HG02571 (cell line): ENCODE results near the gene PCF11.
"Not testable (repeated sequence)": the region's sequence is repeated elsewhere in the genome, so short reads cannot be mapped to it uniquely, and the experiment has no call there.

Experiments
- ATAC-seq: cut with Tn5 transposase; IDR thresholded peaks from one replicate; pipeline ENCODE4 v1.9.1; 2021; ENCODE audit warnings: mild to moderate bottlenecking, moderate library complexity; ENCODE audit not compliant: unreplicated experiment

The PCF11 gene

DNA sequence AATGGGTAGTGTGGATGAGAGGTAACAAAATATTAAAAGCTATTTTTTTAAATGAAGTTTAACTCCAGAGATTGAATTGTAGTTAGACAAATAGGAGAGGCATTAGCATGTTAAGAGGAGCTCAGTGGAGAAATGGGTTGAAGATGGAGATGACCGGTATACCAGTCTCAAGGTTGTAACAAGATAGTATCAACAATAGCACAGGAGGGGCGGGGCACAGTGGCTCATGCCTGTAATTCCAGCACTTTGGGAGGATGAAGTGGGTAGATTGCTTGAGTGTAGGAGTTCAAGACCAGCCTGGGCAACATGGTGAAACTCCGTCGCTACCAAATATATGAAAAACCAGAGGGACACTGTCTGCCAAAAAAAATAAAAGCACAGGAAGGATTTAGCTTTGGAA lies 30.5 kb downstream of the PCF11 start:
- no peak for ATAC-seq

- ATAC-seq: no peak
Observed at GRCh38 chr11:83191491-83191890, 34.6 kb downstream of the PCF11 start.

DNA sequence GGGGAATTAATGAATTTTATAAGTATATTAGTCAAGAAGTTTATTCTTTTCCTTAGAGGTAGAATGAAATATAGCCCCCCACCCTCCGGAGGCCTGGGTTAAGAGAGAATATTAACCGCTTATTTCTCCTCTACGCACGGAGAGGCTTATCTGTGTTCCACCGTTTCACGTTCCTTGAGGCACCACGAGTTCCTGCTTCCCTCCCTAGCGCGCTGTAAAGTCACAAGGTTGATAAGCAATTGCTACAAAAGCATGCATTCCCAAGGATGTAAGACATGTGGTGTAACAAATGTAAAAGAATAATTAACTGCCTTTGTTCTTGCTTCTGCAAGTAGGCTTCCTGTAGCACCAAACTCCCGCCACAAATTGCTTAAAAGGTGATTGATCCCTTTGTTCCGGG lies 35.1 kb downstream of the PCF11 start:
- ATAC-seq: no peak

DNA sequence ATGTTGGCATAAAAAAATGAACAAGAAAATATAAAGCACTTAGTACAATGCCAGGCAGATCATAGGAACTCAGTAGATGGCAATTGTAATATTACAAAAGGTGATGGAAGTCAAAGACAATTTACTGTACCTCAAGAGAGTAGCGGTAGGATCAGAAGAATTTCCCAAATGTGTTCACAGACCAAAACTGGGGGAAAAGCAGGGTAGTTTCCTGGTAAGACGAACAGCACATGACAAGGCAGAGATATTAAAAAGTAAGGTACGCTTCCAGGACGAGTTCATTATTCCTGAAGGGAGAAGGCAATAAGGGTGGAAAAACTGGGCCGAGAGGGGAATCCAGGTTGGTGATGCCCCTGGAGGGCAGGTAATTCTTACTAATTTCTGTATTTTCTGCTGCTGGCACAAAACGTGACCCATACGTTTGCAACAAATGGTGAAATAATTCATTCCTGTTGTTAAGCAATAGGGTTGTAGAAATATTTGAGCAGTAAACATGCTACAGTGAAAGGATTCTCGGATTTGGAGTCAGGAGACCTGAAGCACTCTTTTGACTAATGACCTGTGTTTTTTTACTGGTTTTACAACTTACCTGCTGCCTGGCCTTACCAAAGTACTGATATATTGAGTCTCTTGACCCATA lies 35.8 kb downstream of the PCF11 start:
- ATAC-seq: no peak

- peak; percentile 93 for ATAC-seq
Observed at GRCh38 chr11:83193315-83194280, 36.7 kb downstream of the PCF11 start, which contains the start of gene ANKRD42. Gene ANKRD42, plus strand, starts transcription at chr11:83193712. Its CDS starts 959 bp downstream, at chr11:83194671.

DNA sequence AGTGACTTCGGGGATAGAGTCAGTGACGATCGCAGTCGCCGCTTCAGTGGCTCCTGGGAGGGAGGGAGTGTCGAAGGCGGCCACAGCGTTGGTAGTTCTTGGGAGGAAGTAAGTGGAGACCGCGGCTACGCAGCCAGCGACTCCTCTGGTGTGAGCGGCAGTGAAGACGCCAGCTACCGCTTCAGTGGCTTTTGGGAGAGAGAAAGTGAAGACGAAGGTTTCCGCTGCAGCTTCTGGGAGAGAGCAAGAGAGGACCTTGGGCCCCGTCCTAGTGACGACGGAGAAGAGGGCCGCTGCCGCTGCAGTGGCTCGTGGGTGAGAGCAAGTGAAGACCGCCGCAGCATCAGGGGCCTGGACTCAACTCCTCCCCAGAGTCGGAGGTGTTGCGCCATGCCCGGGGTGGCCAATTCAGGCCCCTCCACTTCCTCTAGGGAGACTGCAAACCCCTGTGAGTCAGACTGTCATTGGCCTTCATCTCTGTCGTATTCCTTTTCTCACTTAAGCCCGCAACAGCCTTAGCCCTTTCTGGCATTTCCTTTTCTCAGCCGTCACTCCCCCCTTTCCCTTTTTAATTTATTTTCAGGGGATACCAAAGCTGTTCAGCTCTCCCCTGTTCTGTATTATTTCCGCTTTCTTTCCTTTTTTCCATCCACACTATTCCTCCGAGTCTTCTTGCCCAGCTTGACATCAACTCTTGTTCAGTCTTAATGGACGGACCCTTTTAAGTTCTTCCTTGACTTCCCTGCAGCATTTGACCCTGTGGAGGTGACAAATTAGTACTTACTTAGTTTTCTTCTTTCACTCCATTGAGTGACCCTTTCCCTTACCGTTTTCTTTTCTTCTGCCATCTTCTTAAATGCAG lies 37.6 kb downstream of the PCF11 start:
- peak; percentile 49 for ATAC-seq

GRCh38 chr11:83195143-83195466 lies 38.2 kb downstream of the PCF11 start:
- no peak for ATAC-seq

DNA sequence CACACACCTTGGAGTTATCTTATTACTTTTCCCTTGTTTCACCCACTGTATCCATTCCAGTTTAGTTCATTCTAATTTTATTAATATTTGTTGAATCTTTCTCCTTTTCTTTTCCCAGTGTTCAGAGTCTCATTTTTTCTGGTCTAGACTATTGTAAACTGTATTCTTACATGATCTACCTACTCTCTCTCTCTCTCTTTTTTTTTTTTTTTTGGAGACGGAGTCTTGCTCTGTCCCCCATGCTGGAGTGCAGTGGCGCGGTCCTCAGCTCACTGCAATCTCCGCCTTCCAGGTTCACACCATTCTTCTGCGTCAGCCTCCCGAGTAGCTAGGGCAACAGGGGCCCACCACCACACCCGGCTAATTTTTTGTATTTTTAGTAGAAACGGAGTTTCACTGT lies 38.7 kb downstream of the PCF11 start:
- ATAC-seq: no peak

DNA sequence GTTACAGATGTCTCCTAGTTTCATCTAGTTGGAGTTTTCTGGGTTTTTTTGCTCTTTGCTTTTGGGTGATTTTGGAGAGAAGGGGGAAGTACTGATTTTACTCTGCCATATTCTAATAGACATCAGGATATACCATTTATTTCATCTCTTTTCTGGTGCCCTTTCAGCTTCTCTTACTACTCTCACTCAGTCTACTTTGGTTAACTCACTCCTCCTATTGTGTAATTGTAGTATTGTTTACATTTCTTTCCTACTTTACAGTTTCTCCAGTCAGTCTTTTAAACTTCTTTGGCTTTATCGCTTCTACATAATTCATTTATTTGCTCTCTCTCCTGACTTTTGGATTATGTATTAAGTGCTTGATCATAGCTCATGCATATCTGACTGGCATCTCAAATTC lies 43.1 kb downstream of the PCF11 start:
- ATAC-seq: no peak

GRCh38 chr11:83205608-83206185 lies 48.8 kb downstream of the PCF11 start:
- ATAC-seq: no peak

GRCh38 chr11:83206221-83206620 lies 49.3 kb downstream of the PCF11 start:
- ATAC-seq: no peak

GRCh38 chr11:83206771-83207382 lies 49.9 kb downstream of the PCF11 start:
- ATAC-seq: not testable (repeated sequence)

DNA sequence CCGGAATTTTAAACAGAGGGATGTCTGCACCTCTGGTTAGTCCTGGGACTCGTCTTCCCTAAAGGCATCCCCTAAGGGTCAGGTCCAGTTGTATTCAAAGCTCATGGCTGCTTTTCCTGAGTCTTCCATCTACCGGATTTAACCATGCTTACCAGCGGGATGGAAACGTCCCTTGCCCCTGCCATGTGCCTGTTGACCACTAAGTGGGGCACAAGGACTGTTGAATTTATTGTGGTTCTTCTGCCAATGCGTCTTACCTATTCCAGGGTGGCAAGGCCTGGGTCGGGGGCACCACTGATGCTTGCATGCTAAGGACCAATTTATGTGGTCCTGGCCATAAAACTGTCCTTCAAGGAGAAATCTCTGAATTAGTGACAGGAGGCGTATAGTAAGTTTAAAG lies 62.2 kb downstream of the PCF11 start:
- no peak for ATAC-seq

DNA sequence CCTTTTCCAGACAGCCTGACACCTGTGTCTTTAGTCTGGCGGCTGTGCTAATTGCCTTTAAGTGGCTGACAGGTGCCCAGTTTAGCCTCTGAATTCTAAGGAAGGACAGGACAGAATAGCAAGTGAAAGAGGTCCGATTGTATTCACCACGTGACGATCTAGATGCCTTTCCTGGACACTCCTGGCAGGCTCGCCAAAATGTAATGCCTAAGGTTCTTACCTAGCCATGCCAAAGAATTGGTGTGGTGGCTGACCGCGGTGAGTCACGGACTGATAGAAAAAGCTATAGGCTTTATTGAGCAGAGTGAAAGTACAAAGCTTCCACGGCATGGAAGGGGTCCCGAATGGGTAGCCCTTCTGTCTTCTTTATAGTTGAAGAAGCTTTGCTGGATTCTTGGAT lies 63.3 kb downstream of the PCF11 start:
- no peak for ATAC-seq

DNA sequence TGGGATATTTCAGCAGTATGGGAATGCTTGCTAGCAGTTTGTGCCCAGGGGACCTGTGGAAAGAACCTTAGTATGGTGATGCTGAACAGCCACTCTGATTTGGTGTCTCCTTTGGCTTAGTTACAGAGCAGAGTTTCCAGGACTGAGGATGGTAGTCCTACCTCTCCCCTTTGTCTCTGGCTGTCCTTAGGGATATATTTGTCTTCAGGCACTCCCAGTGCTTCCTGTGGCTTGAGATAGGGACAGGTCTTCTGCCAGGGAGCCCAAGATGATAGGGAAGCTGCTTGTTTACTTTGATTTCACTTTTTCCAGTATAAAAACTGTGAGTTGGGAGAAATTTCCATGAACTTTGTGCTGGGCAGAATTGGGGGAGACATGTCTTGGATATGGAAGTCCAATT lies 64.8 kb downstream of the PCF11 start:
- no peak for ATAC-seq

DNA sequence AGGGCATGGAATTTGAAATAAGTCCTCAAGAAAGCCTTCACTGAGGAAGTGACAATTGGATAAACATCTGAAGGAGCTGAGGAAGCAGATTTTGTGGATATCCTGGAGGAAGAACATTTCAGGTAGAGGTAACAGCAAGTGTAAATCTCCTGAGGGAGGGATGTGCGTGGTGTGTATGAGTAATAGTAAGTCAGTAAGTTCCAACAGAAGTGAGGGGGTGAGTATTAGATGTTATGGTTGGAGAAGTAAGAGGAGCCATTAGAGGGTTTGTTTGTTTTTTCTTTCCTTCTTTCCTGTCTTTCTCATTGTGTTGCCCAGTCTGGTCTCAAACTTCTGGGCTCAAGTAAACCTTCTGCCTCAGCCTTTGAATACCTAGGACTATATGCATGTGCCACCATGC lies 65.6 kb downstream of the PCF11 start:
- no peak for ATAC-seq

DNA sequence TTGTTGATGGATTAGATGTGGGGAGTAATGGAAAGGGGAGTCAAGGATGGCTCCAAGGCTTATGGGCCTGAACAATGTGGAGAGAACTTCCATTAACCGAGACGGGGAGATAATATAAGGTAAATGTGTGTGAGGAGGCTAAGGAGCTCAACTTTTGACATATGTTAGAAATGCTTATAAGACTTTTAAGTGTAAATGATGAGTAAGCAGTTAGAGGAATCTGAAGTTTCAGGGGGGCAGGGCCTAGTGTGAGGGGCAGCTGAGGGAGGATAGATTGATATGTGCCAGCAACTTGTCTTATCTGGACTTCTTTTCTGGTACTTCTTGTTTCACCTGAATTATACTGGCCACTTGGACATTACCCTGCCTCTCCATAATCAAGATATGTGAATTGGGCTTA lies 66.5 kb downstream of the PCF11 start:
- no peak for ATAC-seq

DNA sequence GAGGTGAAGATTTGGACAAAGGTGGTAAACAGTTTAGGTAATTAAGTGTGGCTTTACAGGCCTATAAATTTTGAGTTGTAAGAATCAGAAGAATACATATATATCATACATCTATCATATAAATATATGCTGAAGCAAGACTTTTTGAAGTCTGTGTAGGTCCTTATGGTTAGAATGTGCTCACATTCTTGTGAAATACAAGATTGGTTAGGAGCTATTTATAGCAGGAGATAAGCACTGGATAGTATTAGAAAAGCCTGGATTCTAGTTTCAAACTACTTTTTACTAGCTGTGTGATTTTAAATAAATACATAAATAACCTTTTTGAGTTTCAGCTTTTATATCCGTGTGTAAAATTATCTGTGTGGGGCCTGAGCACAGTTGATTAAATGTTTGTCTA lies 78.9 kb downstream of the PCF11 start:
- ATAC-seq: no peak
